A549 (cell line): ENCODE measurements around the gene FCHO2. TPM values are rescaled to one million over a fixed set of nuclear protein-coding genes. Genes with fewer than 3 reads are reported as not detected.

Experiments
- ATAC-seq, 2 experiments: fragments of 200-7000 bp in 1 of 2; fragments of >200 bp in 1 of 2; cut with Nextera tagmentation in 1 of 2; cut with Tn5 transposase in 1 of 2; 3 replicates each; pipeline versions ENCODE4 v1.8.0 to v1.9.1; 2018 to 2020; ENCODE audit warnings: mild to moderate bottlenecking in 1 of 2, moderate library complexity in 1 of 2
- CTCF ChIA-PET: fragments of 300-600 bp; sonication (Branson Sonifier 250); formaldehyde crosslinking; extraction: SDS; loops from one replicate; lab custom pipeline; 2021; ENCODE audit warnings: antibody characterized with exemption, inconsistent platforms; lab: Yijun Ruan, JAX
- POLR2A ChIA-PET: fragments of 350-600 bp; formaldehyde crosslinking; extraction: SDS; loops from one replicate; lab custom pipeline; 2021; ENCODE audit warnings: antibody characterized with exemption, inconsistent platforms; lab: Yijun Ruan, JAX
- DNase-seq, 2 experiments: peaks; one replicate each; pipeline versions ENCODE4 v3.0.0 to v3.0.0-alpha.2; 2011 to 2016; ENCODE audit warnings: low read depth in 1 of 2, low spot score in 1 of 2
- FAIRE-seq: peaks from 2 replicates; lab custom pipeline; 2011; peaks lifted over from hg19 to GRCh38; lab: Jason Lieb, UNC
- H3K27ac ChIP-seq, 2 experiments: fragments of >200 bp; sonication (Bioruptor Twin); formaldehyde crosslinking; 3 replicates each; pipeline ENCODE4 v1.5.1; 2016 to 2017
- H3K4me1 ChIP-seq: fragments of >200 bp; sonication (Bioruptor Twin); formaldehyde crosslinking; 3 replicates; pipeline ENCODE4 v1.6.1; 2016
- H3K4me2 ChIP-seq: fragments of >200 bp; sonication (Bioruptor Twin); formaldehyde crosslinking; 3 replicates; pipeline ENCODE4 v1.6.1; 2016
- H3K4me3 ChIP-seq: fragments of >200 bp; sonication (Bioruptor Twin); formaldehyde crosslinking; 3 replicates; pipeline ENCODE4 v1.5.1; 2016
- H3K9me3 ChIP-seq: fragments of >200 bp; sonication (Bioruptor Twin); formaldehyde crosslinking; 3 replicates; pipeline ENCODE4 v1.6.1; 2016
- ATOH8 ChIP-seq: fragments of 250-450 bp; sonication (Bioruptor Pico); IDR thresholded peaks from 2 replicates; pipeline ENCODE4 v1.5.0; 2020; ENCODE audit warnings: low read depth, mild to moderate bottlenecking, moderate library complexity
- CBX8 ChIP-seq: fragments of 200-600 bp; sonication (generic); IDR thresholded peaks from 2 replicates; pipeline ENCODE4 v1.6.1; 2016
- CHD2 ChIP-seq: fragments of 150-350 bp; IDR thresholded peaks from 2 replicates; pipeline ENCODE4 v1.6.1; 2014; ENCODE audit warnings: low read length; ENCODE audit not compliant: partially characterized antibody
- E2F6 ChIP-seq: IDR thresholded peaks from 2 replicates; pipeline ENCODE4 v1.6.1; 2012; ENCODE audit warnings: low read depth, borderline replicate concordance
- EHF ChIP-seq: fragments of 250-450 bp; sonication (Bioruptor Pico); IDR thresholded peaks from 2 replicates; pipeline ENCODE4 v1.5.0; 2020; ENCODE audit warnings: mild to moderate bottlenecking
- EHMT2 ChIP-seq: fragments of 200-600 bp; sonication (generic); IDR thresholded peaks from 2 replicates; pipeline ENCODE4 v1.6.1; 2016; ENCODE audit warnings: antibody characterized with exemption, low read depth, mild to moderate bottlenecking, moderate library complexity
- ELK1 ChIP-seq: fragments of 150-350 bp; IDR thresholded peaks from 2 replicates; pipeline ENCODE4 v1.6.1; 2014; ENCODE audit warnings: low read depth, mild to moderate bottlenecking, low read length
- EP300 ChIP-seq, 2 experiments: fragments of >200 bp; sonication (Bioruptor Twin); formaldehyde crosslinking; IDR thresholded peaks; 2 replicates in 1 of 2; 3 replicates in 1 of 2; pipeline ENCODE4 v1.6.1; 2016 to 2017
- FOSB ChIP-seq: fragments of 250-450 bp; sonication (Bioruptor Pico); IDR thresholded peaks from 2 replicates; pipeline ENCODE4 v1.5.0; 2020; ENCODE audit warnings: mild to moderate bottlenecking, moderate library complexity
- GATA3 ChIP-seq: IDR thresholded peaks from 2 replicates; pipeline ENCODE4 v1.6.1; 2012; ENCODE audit warnings: borderline replicate concordance
- HDAC2 ChIP-seq: fragments of 200-600 bp; sonication (generic); IDR thresholded peaks from 2 replicates; pipeline ENCODE4 v1.6.1; 2016
- HOXA7 ChIP-seq: fragments of 250-450 bp; sonication (Bioruptor Pico); IDR thresholded peaks from 2 replicates; pipeline ENCODE4 v1.5.0; 2020; ENCODE audit warnings: mild to moderate bottlenecking, moderate library complexity
- HOXB13 ChIP-seq: fragments of 250-450 bp; sonication (Bioruptor Pico); IDR thresholded peaks from 2 replicates; pipeline ENCODE4 v1.5.0; 2020; ENCODE audit warnings: low read depth, mild to moderate bottlenecking, moderate library complexity
- HOXB5 ChIP-seq: fragments of 250-450 bp; sonication (Bioruptor Pico); IDR thresholded peaks from 2 replicates; pipeline ENCODE4 v1.5.0; 2020; ENCODE audit warnings: mild to moderate bottlenecking, moderate library complexity
- JUN ChIP-seq, 2 experiments: fragments of >200 bp; sonication (Bioruptor Twin); formaldehyde crosslinking; IDR thresholded peaks; 2 replicates in 1 of 2; 3 replicates in 1 of 2; pipeline ENCODE4 v1.6.1; 2016 to 2017
- JUNB ChIP-seq: fragments of >200 bp; sonication (Bioruptor Twin); formaldehyde crosslinking; IDR thresholded peaks from 2 replicates; pipeline ENCODE4 v1.6.1; 2016
- MAX ChIP-seq: IDR thresholded peaks from 2 replicates; pipeline ENCODE4 v1.6.1; 2012
- MYC ChIP-seq: IDR thresholded peaks from 2 replicates; pipeline ENCODE4 v1.6.1; 2012; ENCODE audit warnings: mild to moderate bottlenecking, inconsistent platforms, low read length, improper control_type of control experiment, borderline replicate concordance
- PHF8 ChIP-seq: fragments of 200-600 bp; sonication (generic); IDR thresholded peaks from 2 replicates; pipeline ENCODE4 v1.6.1; 2016; ENCODE audit warnings: low read depth, mild to moderate bottlenecking, antibody characterized with exemption, moderate library complexity, borderline replicate concordance
- RAD21 ChIP-seq, 2 experiments: fragments of >200 bp in 1 of 2; sonication (Bioruptor Twin) in 1 of 2; formaldehyde crosslinking in 1 of 2; IDR thresholded peaks in 1 of 2; conservative IDR thresholded peaks in 1 of 2; 2 replicates in 1 of 2; 3 replicates in 1 of 2; pipeline ENCODE4 v1.6.1; 2012 to 2018; ENCODE audit warnings: inconsistent platforms in 1 of 2
- TFCP2L1 ChIP-seq: fragments of 250-450 bp; sonication (Bioruptor Pico); IDR thresholded peaks from 2 replicates; pipeline ENCODE4 v1.5.0; 2021; ENCODE audit warnings: mild to moderate bottlenecking
- ZC3H11A ChIP-seq: fragments of 450-650 bp; IDR thresholded peaks from 2 replicates; pipeline ENCODE4 v1.6.1; 2014; ENCODE audit warnings: antibody characterized with exemption, mild to moderate bottlenecking
- ZSCAN20 ChIP-seq: fragments of 250-450 bp; sonication (Bioruptor Pico); IDR thresholded peaks from 2 replicates; pipeline ENCODE4 v1.8.0; 2022; ENCODE audit warnings: mild to moderate bottlenecking, moderate library complexity
- WGBS: methylation state at CpG from one replicate; pipeline ENCODE4 v1.1.6; 2017; ENCODE audit errors: missing lambda C conversion rate; 5-methylcytosine and 5-hydroxymethylcytosine counted together
- polyA plus RNA-seq, 4 experiments: library from polyadenylated mRNA; depleted of rRNA in 3 of 4; stranded (reverse); fragments of >200 nt; fragmentation: RNase III in 1 of 4; extraction: RNeasy Plus Mini Kit Qiagen cat#74134 plus additional on column Dnase treatment in 1 of 4; gene quantifications; 2 replicates in 3 of 4; 3 replicates in 1 of 4; pipeline ENCODE4 v1.2.3, GENCODE V29; 2011 to 2017

The FCHO2 gene
- polyA plus RNA-seq, 2 of the 4 experiments (the other 2 are of a cell fraction), result 9.1 to 14.9 TPM

GRCh38 chr5:73115399-73116051 is 159.7 kb downstream of the FCHO2 start:
- FAIRE-seq, result no peak
- Histone ChIP-seq H3K9me3 (no peaks in the 10 kb centered on the region), H3K27ac (peak overlapping the region; percentile 60; a peak in 4 of 6 replicates), H3K4me3 (no peak overlapping the region), H3K4me2 (peak overlapping the region; percentile 47), H3K4me1 (peaks cover 26% of the 10 kb centered on the region)
- peak in 1 of 2 experiments; percentile 25 for DNase-seq
- TF ChIP-seq MAX, result 0 out of 2 replicates have a peak, but pooled peaks have one; percentile 3
- TF ChIP-seq HOXB13 (CRISPR knock-in tag), result no peak
- TF ChIP-seq HDAC2, result no peak
- peak; percentile 49; the same call in 1 of the 2 replicates for TF ChIP-seq GATA3
- TF ChIP-seq RAD21 (conservative IDR thresholded peaks at IDR 0.05 in 1 of 2, IDR thresholded peaks at IDR 0.05 in 1 of 2), result 0 out of 5 replicates have a peak, but pooled peaks of 1 of the 2 experiments have one; percentile 21
- no peak for TF ChIP-seq JUN (IDR thresholded peaks at IDR 0.05)
- no peak for TF ChIP-seq HOXA7 (CRISPR knock-in tag)
- no peak for TF ChIP-seq ZSCAN20
- TF ChIP-seq JUNB, result no peak
- no peak for TF ChIP-seq E2F6
- CTCF ChIA-PET, result interaction anchor here (0.6 to 3.1 kb wide), 10 partner anchors 9 to 338 kb away, joined by 3 to 10 read pairs (median 3); partner anchors contain the start of gene FCHO2
- WGBS, result 13% methylated on average over 4 of the region's 4 CpGs
- POLR2A ChIA-PET, result interaction anchor here (1.2 kb wide), 1 partner anchor 333 kb away, joined by 3 read pairs; the partner anchor contains the start of gene FOXD1
- peak; percentile 62 to 63 for ATAC-seq

- ChIA-PET POLR2A (no interaction called here), CTCF (interaction anchor here (1.1 to 3.1 kb wide), 5 partner anchors 8 to 111 kb away, joined by 3 to 10 read pairs (median 3); no protein-coding TSS in a partner anchor)
- TF ChIP-seq EHMT2 (no peak), JUN (IDR thresholded peaks at IDR 0.05) (no peak), ELK1 (no peak), CBX8 (no peak), ZSCAN20 (no peak), GATA3 (no peak), PHF8 (no peak), EP300 (IDR thresholded peaks at IDR 0.05) (no peak), EHF (CRISPR knock-in tag) (no peak), TFCP2L1 (no peak), CHD2 (no peak), HOXB5 (CRISPR knock-in tag) (no peak), FOSB (no peak), ZC3H11A (no peak), MYC (no peak), ATOH8 (CRISPR knock-in tag) (no peak)
- DNase-seq (no peak), FAIRE-seq (no peak), ATAC-seq (no peak)
- H3K9me3 ChIP-seq, result no peaks in the 10 kb centered on the region
- peak overlapping the region; percentile 60; a peak in 3 of 6 replicates for H3K27ac ChIP-seq
- WGBS, result 78% methylated on average over 2 of the region's 2 CpGs
- H3K4me1 ChIP-seq, result peaks cover 30% of the 10 kb centered on the region
- H3K4me2 ChIP-seq, result no peak overlapping the region; the same call in 2 of the 3 replicates
- no peak overlapping the region for H3K4me3 ChIP-seq
These were observed 160.7 kb downstream of the FCHO2 start for GRCh38 chr5:73116506-73116905.
